ENCODE results near the gene PBX3. TPM values are rescaled to one million over a fixed set of nuclear protein-coding genes. Genes with fewer than 3 reads are reported as not detected.

PBX3 gene
- total RNA-seq, 4 donors from 2014 or later: 5.1 to 360 (median 44.1) TPM

- Histone ChIP-seq H3K27ac (peak overlapping the region in 1 of 2 donors; percentile 17), H3K36me3 (no peaks in the 10 kb centered on the region), H3K27me3 (no peaks in the 10 kb centered on the region), H3K4me3 (no peak overlapping the region), H3K4me1 (no peaks in the 10 kb centered on the region), H3K9me3 (no peaks in the 10 kb centered on the region)
- no peak for DNase-seq
- intact Hi-C loops (cut with DNase I; ENCODE audit: low total_unique reads): no loop called here
- TF ChIP-seq CTCF (IDR thresholded peaks at IDR 0.05) (no peak), POLR2A (IDR thresholded peaks at IDR 0.05) (no peak)
These were observed 12.0 kb downstream of the PBX3 start for GRCh38 chr9:125758986-125759763.

- no peaks in the 10 kb centered on the region for H3K9me3 ChIP-seq
- peak overlapping the region in 1 of 2 donors; percentile 2 for H3K4me3 ChIP-seq
- H3K4me1 ChIP-seq: no peaks in the 10 kb centered on the region
- no peaks in the 10 kb centered on the region for H3K36me3 ChIP-seq
- TF ChIP-seq POLR2A (IDR thresholded peaks at IDR 0.05) (no peak), CTCF (IDR thresholded peaks at IDR 0.05) (no peak)
- no peak for DNase-seq
- no peaks in the 10 kb centered on the region for H3K27me3 ChIP-seq
- peak overlapping the region in 1 of 2 donors; percentile 17 for H3K27ac ChIP-seq
- intact Hi-C loops (cut with DNase I; ENCODE audit: low total_unique reads): no loop called here
These were observed 12.6 kb downstream of the PBX3 start for GRCh38 chr9:125759764-125760129.

- intact Hi-C loops (cut with DNase I; ENCODE audit: low total_unique reads): no loop called here
- Histone ChIP-seq H3K27me3 (no peaks in the 10 kb centered on the region), H3K27ac (no peak overlapping the region), H3K36me3 (no peaks in the 10 kb centered on the region), H3K4me1 (no peaks in the 10 kb centered on the region), H3K4me3 (peak overlapping the region in 1 of 2 donors; percentile 2), H3K9me3 (no peaks in the 10 kb centered on the region)
- no peak for DNase-seq
- no peak for TF ChIP-seq POLR2A (IDR thresholded peaks at IDR 0.05)
- no peak for TF ChIP-seq CTCF (IDR thresholded peaks at IDR 0.05)
These were observed 13.4 kb downstream of the PBX3 start for GRCh38 chr9:125760537-125760936.

GRCh38 chr9:125761676-125762450 is 14.7 kb downstream of the PBX3 start:
- Histone ChIP-seq H3K4me3 (no peak overlapping the region), H3K4me1 (no peaks in the 10 kb centered on the region), H3K36me3 (no peaks in the 10 kb centered on the region), H3K27me3 (no peaks in the 10 kb centered on the region), H3K27ac (no peak overlapping the region), H3K9me3 (no peaks in the 10 kb centered on the region)
- DNase-seq: no peak
- intact Hi-C loops (cut with DNase I; ENCODE audit: low total_unique reads): no loop called here
- TF ChIP-seq CTCF (IDR thresholded peaks at IDR 0.05) (no peak), POLR2A (IDR thresholded peaks at IDR 0.05) (no peak)

GRCh38 chr9:125763394-125763801 is 16.2 kb downstream of the PBX3 start:
- Histone ChIP-seq H3K9me3 (no peaks in the 10 kb centered on the region), H3K4me3 (no peak overlapping the region), H3K36me3 (no peaks in the 10 kb centered on the region), H3K27me3 (no peaks in the 10 kb centered on the region), H3K4me1 (no peaks in the 10 kb centered on the region), H3K27ac (no peak overlapping the region)
- TF ChIP-seq POLR2A (IDR thresholded peaks at IDR 0.05) (no peak), CTCF (IDR thresholded peaks at IDR 0.05) (no peak)
- DNase-seq: no peak
- intact Hi-C loops (cut with DNase I; ENCODE audit: low total_unique reads): no loop called here
